Ureter (tissue), 1 donor: Measurements from ENCODE around the gene KCNH6. TPM values are rescaled to one million over a fixed set of nuclear protein-coding genes. Genes with fewer than 3 reads are reported as not detected.

Experiments
- DNase-seq: peaks from one replicate; pipeline ENCODE4 v3.0.0-alpha.2; 2020; ENCODE audit warnings: low spot score
- total RNA-seq: library from RNA; stranded (reverse); gene quantifications from one replicate; pipeline ENCODE4 v1.2.4, GENCODE V29; 2023
- donor health status: DM: yes; HTN: yes; CAD: no.

KCNH6 gene
- total RNA-seq, 1 donor from 2014 or later, result not detected

- no peak for DNase-seq
These were observed 36.7 kb upstream of the KCNH6 start for GRCh38 chr17:63486317-63487013.

DNA sequence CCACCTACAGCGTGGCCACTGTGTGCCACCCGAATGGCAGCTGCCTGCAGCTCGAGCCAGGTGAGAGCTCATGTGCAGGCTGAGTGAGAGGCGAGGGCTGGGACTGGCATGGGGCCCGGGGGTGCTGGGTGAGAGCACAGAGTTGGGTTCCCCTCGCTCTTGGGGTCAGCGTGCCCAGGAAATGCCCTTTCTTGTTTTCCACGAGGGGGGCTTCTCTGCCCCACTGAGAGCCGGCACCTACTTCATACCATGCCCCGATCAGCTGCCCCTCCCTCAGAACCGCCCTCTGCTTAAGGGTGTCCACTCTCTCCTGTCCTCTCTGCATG, 36.2 kb upstream of the KCNH6 start:
- DNase-seq, result no peak

- DNase-seq, result no peak
These were observed 34.3 kb upstream of the KCNH6 start for GRCh38 chr17:63488851-63489250.

- no peak for DNase-seq
These were observed 33.9 kb upstream of the KCNH6 start for GRCh38 chr17:63489291-63489690.

DNA sequence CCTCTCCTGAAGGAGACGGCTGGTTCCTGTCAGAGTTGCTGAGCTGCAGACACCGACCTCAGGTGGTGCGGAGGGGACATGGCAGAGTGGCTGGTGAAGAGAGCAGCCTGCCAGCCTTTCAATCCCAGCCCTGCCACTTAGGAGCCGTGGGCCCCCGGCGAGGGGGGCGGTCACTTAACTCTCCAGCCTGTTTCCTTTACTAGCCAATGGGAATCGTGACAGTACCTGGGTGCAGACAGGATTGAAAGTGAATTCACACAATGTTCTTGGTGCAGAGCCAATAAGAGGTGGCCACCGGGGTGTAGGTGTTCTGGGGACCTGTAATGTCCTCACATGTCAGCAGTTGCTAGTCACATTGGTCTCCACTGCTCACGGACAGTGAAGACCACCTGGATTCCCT, 32.8 kb upstream of the KCNH6 start:
- DNase-seq, result no peak

GRCh38 chr17:63490858-63491400, 32.2 kb upstream of the KCNH6 start:
- DNase-seq, result no peak

DNA sequence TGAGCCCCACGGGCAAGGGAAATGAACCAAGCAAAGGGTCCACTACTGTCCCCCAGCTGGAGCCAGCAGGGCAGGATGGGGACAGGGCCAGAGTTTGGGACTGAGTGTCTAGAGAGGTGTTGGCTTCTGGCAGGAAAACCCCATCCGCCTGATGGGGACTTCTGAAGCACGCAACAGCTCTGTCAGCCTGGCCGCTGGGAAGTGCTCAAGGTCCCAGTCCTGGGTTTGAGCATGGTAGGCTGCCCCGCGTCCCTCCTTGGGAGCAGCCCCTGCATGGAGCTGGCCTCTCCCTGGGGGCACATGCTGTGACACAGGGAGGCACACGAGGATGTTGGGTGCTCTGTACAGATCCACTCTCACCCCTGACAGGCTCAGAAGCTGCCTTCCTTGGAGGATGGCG, 31.7 kb upstream of the KCNH6 start:
- DNase-seq, result no peak

DNA sequence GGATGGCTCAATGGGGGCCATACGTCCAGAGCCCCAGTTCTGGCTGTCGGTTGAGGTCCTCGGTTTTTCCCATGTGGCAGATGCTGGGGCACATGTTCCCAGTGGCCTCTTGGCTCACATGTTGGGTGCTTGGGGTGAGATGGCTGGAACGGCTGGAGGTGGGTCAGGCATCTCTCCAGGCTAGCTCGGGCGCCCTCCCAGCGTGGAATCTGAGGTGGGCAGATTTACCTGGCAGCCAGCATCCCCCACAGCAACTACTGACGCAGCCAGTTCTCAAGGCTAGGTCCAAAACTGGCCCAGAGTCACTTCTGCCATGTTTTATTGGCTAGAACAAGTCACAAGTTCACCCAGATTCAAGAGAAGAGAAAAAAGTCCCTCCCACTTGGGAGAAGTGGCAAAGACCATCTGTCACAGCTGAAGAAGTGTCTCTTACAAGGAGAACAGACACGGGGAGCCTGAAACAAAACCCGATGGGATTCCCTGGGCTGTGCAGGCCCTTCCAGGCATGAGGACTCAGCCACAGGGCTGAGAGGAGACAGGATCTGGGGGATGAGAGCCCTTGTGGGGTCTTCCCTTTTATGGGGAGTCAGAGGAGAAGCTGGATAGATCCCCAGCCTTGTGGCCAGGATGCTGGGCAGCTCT, 31.1 kb upstream of the KCNH6 start:
- no peak for DNase-seq

GRCh38 chr17:63492940-63493339, 30.2 kb upstream of the KCNH6 start:
- DNase-seq, result no peak

GRCh38 chr17:63493411-63493810, 29.7 kb upstream of the KCNH6 start:
- DNase-seq, result no peak

- DNase-seq, result no peak
These were observed 28.7 kb upstream of the KCNH6 start for GRCh38 chr17:63494300-63494928.

DNA sequence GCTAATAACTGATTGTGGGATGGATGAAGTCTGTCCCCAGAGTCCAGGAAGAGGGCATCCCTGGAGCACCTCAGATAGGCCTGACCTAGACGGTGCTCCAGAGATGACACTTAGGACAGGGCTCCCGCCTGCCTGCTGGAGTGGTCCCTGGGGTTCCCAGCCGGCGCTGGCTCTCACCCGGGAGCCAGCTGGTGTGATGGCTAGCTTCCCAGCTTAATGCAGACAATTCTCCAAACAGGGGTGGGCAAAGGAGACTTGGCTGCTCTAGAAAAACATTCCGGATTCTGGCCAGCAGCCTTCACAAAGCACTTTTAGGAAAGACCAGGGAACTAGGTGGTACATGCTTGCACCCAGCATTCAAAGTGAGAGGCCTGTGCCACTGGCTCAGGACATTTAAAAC, 27.7 kb upstream of the KCNH6 start:
- DNase-seq, result no peak

DNA sequence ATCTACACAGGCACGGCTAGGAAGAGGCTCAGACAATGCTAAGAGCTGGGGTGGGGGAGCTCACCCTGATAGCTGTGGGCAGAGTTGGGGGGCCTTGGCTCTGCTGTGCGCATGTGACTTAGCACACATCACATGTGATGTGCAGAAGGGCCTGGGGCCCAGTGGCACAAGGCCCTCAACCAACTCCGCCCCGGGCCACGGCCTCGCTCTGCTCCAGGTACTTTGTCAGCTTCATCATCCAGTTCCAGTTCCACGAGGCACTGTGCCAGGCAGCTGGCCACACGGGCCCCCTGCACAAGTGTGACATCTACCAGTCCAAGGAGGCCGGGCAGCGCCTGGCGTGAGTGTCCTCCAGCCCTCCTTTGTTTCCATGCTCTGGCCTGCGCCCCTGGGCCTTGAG, 27.0 kb upstream of the KCNH6 start:
- DNase-seq, result no peak

DNA sequence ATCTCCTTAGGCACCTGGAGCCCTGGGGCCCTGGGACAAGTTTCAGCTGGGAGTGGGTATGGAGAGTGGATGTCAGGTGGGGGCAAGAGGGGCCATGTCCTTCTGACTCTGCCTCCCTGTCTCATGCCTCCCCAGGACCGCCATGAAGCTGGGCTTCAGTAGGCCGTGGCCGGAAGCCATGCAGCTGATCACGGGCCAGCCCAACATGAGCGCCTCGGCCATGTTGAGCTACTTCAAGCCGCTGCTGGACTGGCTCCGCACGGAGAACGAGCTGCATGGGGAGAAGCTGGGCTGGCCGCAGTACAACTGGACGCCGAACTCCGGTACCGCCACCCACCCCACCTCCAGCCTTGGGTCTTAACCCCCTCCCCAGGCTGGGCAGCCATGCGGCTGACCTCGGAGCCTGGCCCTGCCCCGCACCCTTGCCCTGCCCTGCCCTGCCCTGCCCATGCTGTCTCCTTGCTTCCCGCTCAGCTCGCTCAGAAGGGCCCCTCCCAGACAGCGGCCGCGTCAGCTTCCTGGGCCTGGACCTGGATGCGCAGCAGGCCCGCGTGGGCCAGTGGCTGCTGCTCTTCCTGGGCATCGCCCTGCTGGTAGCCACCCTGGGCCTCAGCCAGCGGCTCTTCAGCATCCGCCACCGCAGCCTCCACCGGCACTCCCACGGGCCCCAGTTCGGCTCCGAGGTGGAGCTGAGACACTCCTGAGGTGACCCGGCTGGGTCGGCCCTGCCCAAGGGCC, 26.3 kb upstream of the KCNH6 start:
- no peak for DNase-seq

DNA sequence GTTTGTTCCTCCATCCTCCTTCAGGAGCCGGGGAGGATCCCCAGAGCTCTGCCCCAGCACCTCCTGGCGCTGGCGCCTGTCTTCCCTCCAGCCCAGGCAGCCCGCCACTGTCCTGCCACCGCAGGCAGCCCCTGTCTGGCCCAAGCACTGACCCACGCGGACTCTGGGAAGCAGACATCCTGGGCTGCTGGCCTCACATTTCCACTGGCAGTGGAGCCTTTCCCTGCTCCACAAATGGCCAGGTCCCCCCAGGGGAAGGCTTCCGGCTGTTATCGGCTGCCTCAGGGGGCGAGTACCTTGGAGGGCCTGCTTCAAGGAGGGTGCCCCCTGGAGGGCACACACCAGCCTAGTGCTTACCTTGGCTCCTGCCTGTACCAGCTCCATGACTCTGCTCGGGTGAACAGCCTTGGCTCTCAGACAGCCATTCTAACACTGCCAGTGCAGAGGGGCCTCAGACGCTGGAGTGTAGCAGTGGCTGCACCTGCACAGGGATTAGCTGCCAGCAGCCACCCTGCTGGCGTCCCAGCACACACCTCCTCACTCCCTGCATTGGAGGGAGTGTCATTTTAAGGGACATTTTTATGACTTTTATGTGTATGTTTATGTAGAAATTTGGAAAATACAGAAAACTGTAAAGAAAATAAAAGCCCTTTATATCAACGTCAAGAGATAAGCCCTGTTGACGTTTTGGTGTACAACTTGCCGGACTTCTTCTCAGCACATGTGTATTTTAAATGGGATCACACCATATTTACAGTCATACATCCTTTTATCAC, 25.3 kb upstream of the KCNH6 start:
- DNase-seq, result no peak

- no peak for DNase-seq
These were observed 24.4 kb upstream of the KCNH6 start for GRCh38 chr17:63498626-63499195.

DNA sequence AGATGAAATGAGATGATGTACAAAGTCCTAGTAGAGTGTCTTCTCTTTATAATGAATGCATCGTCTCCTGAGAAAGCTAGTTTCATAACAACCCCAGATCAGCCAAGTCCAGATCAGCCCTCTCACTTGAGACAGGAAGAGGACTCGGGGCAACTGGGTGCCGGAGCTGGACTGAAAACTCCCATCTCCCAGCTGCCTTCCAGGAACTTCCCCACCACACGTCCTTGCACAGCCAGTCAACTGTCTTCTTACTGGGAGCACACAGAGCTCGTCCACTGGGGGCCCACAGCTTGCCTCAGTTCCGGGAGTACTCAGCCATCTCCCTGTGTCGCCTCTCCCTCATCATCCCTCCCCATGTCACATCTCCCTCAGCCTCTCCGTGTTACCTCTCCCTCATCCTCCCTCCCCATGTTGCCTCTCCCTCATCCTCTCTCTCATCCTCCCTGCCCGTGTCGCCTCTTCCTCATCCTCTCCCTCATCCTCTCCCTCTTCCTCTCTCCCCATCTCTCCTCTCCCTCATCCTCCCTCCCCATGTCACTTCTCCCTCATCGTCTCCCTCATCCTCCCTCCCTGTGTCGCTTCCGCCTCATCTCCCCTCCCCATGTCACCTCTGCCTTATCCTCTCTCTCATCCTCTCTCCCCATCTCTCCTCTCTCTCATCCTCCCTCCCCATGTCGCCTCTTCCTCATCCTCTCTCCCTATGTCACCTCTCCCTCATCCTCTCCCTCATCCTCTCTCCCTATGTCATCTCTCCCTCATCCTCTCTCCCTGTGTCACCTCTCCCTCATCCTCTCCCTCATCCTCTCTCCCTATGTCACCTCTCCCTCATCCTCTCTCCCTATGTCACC, 22.4 kb upstream of the KCNH6 start:
- DNase-seq, result no peak

- DNase-seq, result no peak
These were observed 19.8 kb upstream of the KCNH6 start for GRCh38 chr17:63503341-63503705.

DNA sequence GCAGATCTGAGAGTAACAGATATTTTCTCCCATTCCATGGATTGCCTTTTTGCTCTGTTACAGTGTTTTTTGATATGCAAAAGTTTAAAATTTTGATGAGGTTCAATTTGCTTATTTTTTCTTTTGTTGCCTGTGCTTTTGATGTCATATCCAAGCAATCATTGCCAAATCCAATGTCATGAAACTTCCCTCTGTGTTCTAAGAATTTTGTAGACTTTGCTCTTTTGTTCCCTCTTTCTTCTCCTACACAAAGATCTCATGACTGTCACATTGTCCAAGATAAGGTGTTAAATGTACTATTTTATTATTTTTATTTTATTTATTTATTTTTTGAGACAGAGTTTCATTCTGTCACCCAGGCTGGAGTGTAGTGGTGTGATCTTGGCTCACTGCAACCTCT, 18.9 kb upstream of the KCNH6 start:
- no peak for DNase-seq

DNA sequence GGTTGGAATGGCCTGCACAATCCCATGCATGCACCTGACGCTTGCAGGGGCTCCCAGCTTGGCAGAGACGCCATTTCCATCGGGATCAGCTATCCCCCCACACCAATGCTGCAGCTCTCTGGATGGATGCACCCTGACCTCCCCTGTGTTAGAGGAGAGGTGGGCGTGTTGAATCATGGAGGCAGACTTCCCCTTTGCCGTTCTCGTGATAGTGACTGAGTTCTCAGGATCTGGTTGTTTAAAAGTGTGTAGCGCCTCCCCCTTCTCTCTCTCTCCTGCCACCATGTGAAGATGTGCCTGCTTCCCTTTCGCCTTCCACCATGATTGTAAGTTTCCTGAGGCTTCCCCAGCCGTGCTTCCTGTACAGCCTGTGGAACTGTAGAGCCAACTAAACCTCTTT, 17.8 kb upstream of the KCNH6 start:
- no peak for DNase-seq
